ENCODE results near the gene MYO1D.

The MYO1D gene

DNA sequence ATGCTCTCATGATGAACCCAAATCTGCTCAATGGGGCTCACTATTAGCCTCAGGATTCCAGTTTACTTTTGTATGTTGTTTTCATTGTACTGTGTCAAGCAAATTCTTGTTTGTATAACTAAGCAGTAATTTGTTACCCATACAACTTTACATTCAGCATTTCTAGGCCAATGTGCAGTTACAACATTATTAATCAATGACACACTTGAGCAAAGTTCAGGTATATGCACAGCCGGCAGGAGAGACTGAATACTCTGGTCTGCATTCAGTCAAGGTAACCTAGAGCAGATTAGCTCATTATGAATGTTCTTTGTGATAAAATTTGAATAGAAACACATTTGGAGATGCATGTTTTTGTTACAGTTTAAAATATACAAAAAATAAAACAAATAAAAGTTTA lies 2.2 kb upstream of the MYO1D start:
- Mint-ChIP-seq H3K27ac (no peak overlapping the region), H3K36me3 (peaks cover 1% of the 10 kb centered on the region), H3K4me3 (no peak overlapping the region), H3K4me1 (peaks cover 13% of the 10 kb centered on the region), H3K27me3 (peaks cover 5% of the 10 kb centered on the region), H3K9me3 (no peaks in the 10 kb centered on the region)
- no peak for ATAC-seq (ENCODE audit: low read depth)
- DNase-seq (ENCODE audit: low spot score in 2 of 2) = no peak

DNA sequence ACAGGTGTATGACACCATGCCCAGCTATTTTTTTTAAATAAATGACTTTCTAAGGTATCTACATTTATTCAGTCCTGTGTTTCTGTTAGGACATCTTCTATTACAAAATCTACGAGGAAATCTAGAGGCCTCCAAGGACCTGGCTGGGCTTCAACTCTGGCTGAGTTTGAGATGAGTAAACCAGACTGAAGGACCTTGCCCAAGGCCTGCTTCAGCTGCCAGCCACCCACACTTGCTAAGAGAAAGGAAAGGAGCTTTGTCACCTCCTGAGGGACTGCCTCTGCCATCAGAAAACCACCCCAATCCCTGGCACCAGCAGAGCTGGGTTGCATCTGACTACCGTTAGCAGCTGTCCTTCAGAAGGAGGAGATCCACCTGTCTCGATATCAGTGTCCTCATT lies 1.3 kb upstream of the MYO1D start:
- Mint-ChIP-seq H3K36me3 (peaks cover 4% of the 10 kb centered on the region), H3K9me3 (no peaks in the 10 kb centered on the region), H3K4me1 (peaks cover 19% of the 10 kb centered on the region), H3K27me3 (peaks cover 3% of the 10 kb centered on the region), H3K4me3 (no peak overlapping the region), H3K27ac (no peak overlapping the region)
- no peak for ATAC-seq (ENCODE audit: low read depth)
- no peak for DNase-seq (ENCODE audit: low spot score in 2 of 2)

DNA sequence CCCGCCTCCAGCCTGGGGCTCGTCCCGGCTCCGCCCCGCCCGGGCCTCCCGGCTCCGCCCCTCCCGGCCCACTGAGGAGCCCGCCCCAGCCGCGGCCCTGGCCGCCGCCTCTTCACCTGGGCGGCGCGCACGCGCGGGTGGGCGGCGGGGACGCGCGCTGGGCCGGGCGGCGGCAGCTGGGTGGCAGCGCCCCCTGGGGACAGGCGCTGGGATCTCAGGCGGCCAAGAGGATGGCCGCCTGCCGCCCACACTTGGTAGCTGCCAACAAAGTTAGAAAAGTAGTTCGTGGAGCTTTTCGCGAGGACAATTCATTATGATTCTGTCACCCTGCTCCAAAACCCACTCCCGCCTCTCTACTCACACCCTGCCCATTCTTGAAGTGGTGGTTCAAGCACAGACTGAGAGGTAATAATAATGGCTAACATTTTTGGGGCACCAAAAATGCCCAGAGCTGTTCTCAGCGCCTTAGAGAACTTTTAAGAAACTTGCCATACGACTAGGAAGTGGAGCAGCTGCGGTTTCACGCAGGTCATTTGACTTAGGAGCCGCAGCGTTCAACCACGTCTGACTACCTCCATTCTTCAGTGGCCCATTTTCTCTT lies 340 bp upstream of the MYO1D start:
- DNase-seq (ENCODE audit: low spot score in 2 of 2) = peak; percentile 96 to 97
- peak overlapping the region; percentile 76 for H3K4me3 Mint-ChIP-seq
- H3K27me3 Mint-ChIP-seq = peaks cover 3% of the 10 kb centered on the region
- H3K4me1 Mint-ChIP-seq = peaks cover 21% of the 10 kb centered on the region
- no peaks in the 10 kb centered on the region for H3K9me3 Mint-ChIP-seq
- peak overlapping the region; percentile 91 for H3K27ac Mint-ChIP-seq
- peak; percentile 90 for ATAC-seq (ENCODE audit: low read depth)
- peaks cover 4% of the 10 kb centered on the region for H3K36me3 Mint-ChIP-seq

- peak overlapping the region; percentile 69 for H3K27ac Mint-ChIP-seq
- DNase-seq (ENCODE audit: low spot score in 2 of 2) (no peak), ATAC-seq (ENCODE audit: low read depth) (no peak)
- H3K4me1 Mint-ChIP-seq = peaks cover 24% of the 10 kb centered on the region
- H3K9me3 Mint-ChIP-seq = no peaks in the 10 kb centered on the region
- peak overlapping the region; percentile 90 for H3K4me3 Mint-ChIP-seq
- H3K27me3 Mint-ChIP-seq = peaks cover 3% of the 10 kb centered on the region
- peaks cover 4% of the 10 kb centered on the region for H3K36me3 Mint-ChIP-seq
Observed at GRCh38 chr17:32875923-32876416, 954 bp downstream of the MYO1D start.

DNA sequence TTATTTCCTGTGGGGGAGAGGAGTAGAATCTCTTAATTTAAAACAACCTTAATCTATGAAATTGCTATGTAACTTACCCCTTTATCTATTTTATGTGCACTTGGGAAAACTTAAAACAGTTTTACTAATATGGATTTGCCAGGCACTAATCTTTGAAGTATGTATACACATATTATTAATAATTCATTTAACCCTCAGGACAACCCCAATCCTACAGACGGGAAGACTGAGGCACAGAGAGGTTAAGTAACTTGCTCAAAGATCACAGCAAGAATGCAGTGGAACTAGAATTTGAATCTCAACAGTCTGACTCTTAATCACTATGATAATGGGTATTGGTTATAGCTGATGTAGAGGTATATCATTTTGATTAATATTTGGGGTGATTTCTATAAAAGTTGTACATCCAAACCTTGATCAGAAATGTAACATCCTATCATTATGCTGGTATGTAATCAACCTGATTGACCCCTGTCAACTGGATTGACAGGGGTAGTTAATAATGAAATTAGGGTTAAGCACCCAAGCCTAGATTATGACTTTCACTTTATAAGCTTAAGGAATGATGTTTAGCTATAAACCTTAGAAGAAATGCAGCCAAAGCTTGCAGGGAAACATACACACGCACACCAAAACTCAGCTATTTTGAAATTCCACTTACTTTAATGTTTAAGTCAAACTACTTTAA lies 1.6 kb downstream of the MYO1D start:
- peaks cover 25% of the 10 kb centered on the region for H3K4me1 Mint-ChIP-seq
- H3K27ac Mint-ChIP-seq = peak overlapping the region; percentile 69
- DNase-seq (ENCODE audit: low spot score in 2 of 2) (no peak), ATAC-seq (ENCODE audit: low read depth) (no peak)
- no peaks in the 10 kb centered on the region for H3K27me3 Mint-ChIP-seq
- H3K36me3 Mint-ChIP-seq = peaks cover 4% of the 10 kb centered on the region
- peak overlapping the region; percentile 90 for H3K4me3 Mint-ChIP-seq
- H3K9me3 Mint-ChIP-seq = no peaks in the 10 kb centered on the region

GRCh38 chr17:32873114-32873513 lies 3.8 kb downstream of the MYO1D start:
- DNase-seq (ENCODE audit: low spot score in 2 of 2) (no peak), ATAC-seq (ENCODE audit: low read depth) (no peak)
- H3K4me1 Mint-ChIP-seq = peaks cover 25% of the 10 kb centered on the region
- H3K27ac Mint-ChIP-seq = no peak overlapping the region
- no peaks in the 10 kb centered on the region for H3K9me3 Mint-ChIP-seq
- H3K4me3 Mint-ChIP-seq = no peak overlapping the region
- H3K27me3 Mint-ChIP-seq = no peaks in the 10 kb centered on the region
- peaks cover 4% of the 10 kb centered on the region for H3K36me3 Mint-ChIP-seq

DNA sequence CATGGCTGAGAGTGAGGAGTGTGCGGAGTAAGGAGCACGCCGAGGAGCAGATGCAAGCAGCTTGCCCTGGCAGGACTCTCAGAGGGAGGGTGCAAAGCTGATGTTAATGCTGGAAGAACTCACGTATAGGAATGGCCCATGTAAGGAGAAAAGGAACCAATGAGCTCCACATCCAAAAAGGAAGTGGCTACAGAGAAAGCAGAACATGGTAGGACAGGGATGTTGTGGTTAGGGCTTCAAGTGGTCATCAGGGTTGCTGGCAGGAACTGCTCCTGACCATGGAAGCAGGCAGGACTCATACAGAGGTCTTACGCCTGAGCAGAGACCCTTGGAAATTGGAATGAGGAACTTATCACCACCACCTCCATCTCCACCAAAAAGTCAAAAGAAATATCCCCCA lies 5.2 kb downstream of the MYO1D start:
- H3K4me1 Mint-ChIP-seq = peaks cover 21% of the 10 kb centered on the region
- H3K4me3 Mint-ChIP-seq = no peak overlapping the region
- no peak overlapping the region for H3K27ac Mint-ChIP-seq
- peaks cover 4% of the 10 kb centered on the region for H3K36me3 Mint-ChIP-seq
- no peak for DNase-seq (ENCODE audit: low spot score in 2 of 2)
- H3K27me3 Mint-ChIP-seq = no peaks in the 10 kb centered on the region
- no peaks in the 10 kb centered on the region for H3K9me3 Mint-ChIP-seq
- ATAC-seq (ENCODE audit: low read depth) = no peak

DNA sequence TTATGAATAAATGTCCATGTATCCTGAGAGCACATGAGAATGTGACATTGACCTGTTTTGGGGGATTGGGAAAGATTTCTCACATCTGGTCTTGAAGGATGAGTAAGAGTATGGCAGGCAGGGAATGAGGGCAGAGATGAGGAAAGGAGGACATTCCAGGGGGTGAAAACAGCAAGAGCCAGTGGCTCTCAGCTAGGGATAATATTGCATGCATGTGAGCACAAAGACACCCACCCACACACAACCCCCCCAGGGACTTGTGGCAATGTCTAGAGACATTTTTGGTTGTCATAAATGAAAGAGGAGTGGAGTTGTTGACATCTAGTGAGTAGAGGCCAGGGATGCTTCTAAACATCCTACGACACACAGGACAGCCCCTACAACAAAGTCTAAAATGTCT lies 6.0 kb downstream of the MYO1D start:
- peaks cover 4% of the 10 kb centered on the region for H3K36me3 Mint-ChIP-seq
- ATAC-seq (ENCODE audit: low read depth) (no peak), DNase-seq (ENCODE audit: low spot score in 2 of 2) (no peak)
- no peak overlapping the region for H3K27ac Mint-ChIP-seq
- no peaks in the 10 kb centered on the region for H3K27me3 Mint-ChIP-seq
- H3K9me3 Mint-ChIP-seq = no peaks in the 10 kb centered on the region
- H3K4me3 Mint-ChIP-seq = no peak overlapping the region
- peaks cover 21% of the 10 kb centered on the region for H3K4me1 Mint-ChIP-seq

- ATAC-seq (ENCODE audit: low read depth) = no peak
Observed at GRCh38 chr17:32870027-32870670, 6.8 kb downstream of the MYO1D start.

GRCh38 chr17:32869345-32870026 lies 7.4 kb downstream of the MYO1D start:
- H3K27ac Mint-ChIP-seq = no peak overlapping the region
- DNase-seq (ENCODE audit: low spot score in 2 of 2) = no peak
- no peak for ATAC-seq (ENCODE audit: low read depth)
- no peaks in the 10 kb centered on the region for H3K27me3 Mint-ChIP-seq
- no peaks in the 10 kb centered on the region for H3K9me3 Mint-ChIP-seq
- H3K4me3 Mint-ChIP-seq = no peak overlapping the region
- peaks cover 4% of the 10 kb centered on the region for H3K36me3 Mint-ChIP-seq
- H3K4me1 Mint-ChIP-seq = peaks cover 21% of the 10 kb centered on the region

More at GRCh38 chr17:32870027-32870670, 6.8 kb downstream of the MYO1D start:
- H3K4me3 Mint-ChIP-seq = no peak overlapping the region
- no peak overlapping the region for H3K27ac Mint-ChIP-seq
- H3K9me3 Mint-ChIP-seq = no peaks in the 10 kb centered on the region
- H3K4me1 Mint-ChIP-seq = peaks cover 21% of the 10 kb centered on the region
- no peak for DNase-seq (ENCODE audit: low spot score in 2 of 2)
- peaks cover 4% of the 10 kb centered on the region for H3K36me3 Mint-ChIP-seq
- H3K27me3 Mint-ChIP-seq = no peaks in the 10 kb centered on the region

DNA sequence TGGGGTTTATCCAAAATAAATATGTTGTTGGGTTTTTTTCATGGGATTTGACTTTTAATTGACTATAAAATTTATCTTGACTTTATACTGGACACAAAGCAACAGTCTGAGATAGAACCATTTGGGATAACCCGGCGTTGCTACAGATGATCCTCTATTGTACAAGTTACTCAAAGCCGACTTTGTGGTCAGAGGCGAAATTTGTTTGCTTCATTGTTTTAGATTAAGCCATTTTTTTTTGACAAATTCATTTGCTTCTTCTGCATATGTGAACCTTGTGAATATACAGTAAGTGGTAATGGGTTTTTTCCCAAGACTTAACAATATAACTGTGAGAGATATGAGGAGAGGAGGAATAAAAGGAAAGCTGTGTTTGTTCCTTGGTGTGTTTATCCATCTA lies 11.8 kb downstream of the MYO1D start:
- Mint-ChIP-seq H3K9me3 (no peaks in the 10 kb centered on the region), H3K27ac (no peak overlapping the region), H3K4me3 (no peak overlapping the region), H3K4me1 (no peaks in the 10 kb centered on the region), H3K27me3 (no peaks in the 10 kb centered on the region), H3K36me3 (no peaks in the 10 kb centered on the region)
- no peak for ATAC-seq (ENCODE audit: low read depth)
- no peak for DNase-seq (ENCODE audit: low spot score in 2 of 2)

- H3K9me3 Mint-ChIP-seq = no peaks in the 10 kb centered on the region
- no peak for DNase-seq (ENCODE audit: low spot score in 2 of 2)
- ATAC-seq (ENCODE audit: low read depth) = no peak
- H3K27me3 Mint-ChIP-seq = no peaks in the 10 kb centered on the region
- H3K27ac Mint-ChIP-seq = no peak overlapping the region
- H3K4me1 Mint-ChIP-seq = no peaks in the 10 kb centered on the region
- H3K36me3 Mint-ChIP-seq = no peaks in the 10 kb centered on the region
- no peak overlapping the region for H3K4me3 Mint-ChIP-seq
Observed at GRCh38 chr17:32863559-32863958, 13.4 kb downstream of the MYO1D start.

- DNase-seq (ENCODE audit: low spot score in 2 of 2) (no peak), ATAC-seq (ENCODE audit: low read depth) (no peak)
- Mint-ChIP-seq H3K4me1 (no peaks in the 10 kb centered on the region), H3K9me3 (no peaks in the 10 kb centered on the region), H3K36me3 (no peaks in the 10 kb centered on the region), H3K27me3 (no peaks in the 10 kb centered on the region), H3K4me3 (no peak overlapping the region), H3K27ac (no peak overlapping the region)
Observed at GRCh38 chr17:32862940-32863339, 14.0 kb downstream of the MYO1D start.

- Mint-ChIP-seq H3K27ac (no peak overlapping the region), H3K9me3 (no peaks in the 10 kb centered on the region), H3K4me1 (no peaks in the 10 kb centered on the region), H3K27me3 (no peaks in the 10 kb centered on the region), H3K36me3 (no peaks in the 10 kb centered on the region), H3K4me3 (no peak overlapping the region)
- DNase-seq (ENCODE audit: low spot score in 2 of 2) = no peak
- no peak for ATAC-seq (ENCODE audit: low read depth)
Observed at GRCh38 chr17:32861981-32862380, 14.9 kb downstream of the MYO1D start.
